ENCODE results near the gene ITPR2.
"Not testable (repeated sequence)": the region's sequence is repeated elsewhere in the genome, so short reads cannot be mapped to it uniquely, and the experiment has no call there.

ITPR2 gene

GRCh38 chr12:26523708-26524150 lies 309.3 kb downstream of the ITPR2 start:
- Mint-ChIP-seq H3K4me1 (peaks cover 9% of the 10 kb centered on the region), H3K36me3 (peaks cover 17% of the 10 kb centered on the region), H3K27ac (no peak overlapping the region), H3K4me3 (no peak overlapping the region), H3K9me3 (peaks cover 5% of the 10 kb centered on the region), H3K27me3 (no peaks in the 10 kb centered on the region)
- no peak for DNase-seq (ENCODE audit: low spot score in 2 of 2)
- no peak for ATAC-seq (ENCODE audit: low read depth)

- Mint-ChIP-seq H3K36me3 (peaks cover 16% of the 10 kb centered on the region), H3K27ac (no peak overlapping the region), H3K4me1 (peaks cover 10% of the 10 kb centered on the region), H3K9me3 (peaks cover 3% of the 10 kb centered on the region), H3K27me3 (no peaks in the 10 kb centered on the region), H3K4me3 (no peak overlapping the region)
- DNase-seq (ENCODE audit: low spot score in 2 of 2) = no peak
- ATAC-seq (ENCODE audit: low read depth) = no peak
These were observed 312.1 kb downstream of the ITPR2 start for GRCh38 chr12:26520869-26521268.

GRCh38 chr12:26520109-26520508 lies 312.9 kb downstream of the ITPR2 start:
- Mint-ChIP-seq H3K4me1 (peaks cover 11% of the 10 kb centered on the region), H3K27me3 (no peaks in the 10 kb centered on the region), H3K36me3 (peaks cover 9% of the 10 kb centered on the region), H3K4me3 (no peak overlapping the region), H3K27ac (no peak overlapping the region), H3K9me3 (no peaks in the 10 kb centered on the region)
- ATAC-seq (ENCODE audit: low read depth) = no peak
- DNase-seq (ENCODE audit: low spot score in 2 of 2) = no peak

DNA sequence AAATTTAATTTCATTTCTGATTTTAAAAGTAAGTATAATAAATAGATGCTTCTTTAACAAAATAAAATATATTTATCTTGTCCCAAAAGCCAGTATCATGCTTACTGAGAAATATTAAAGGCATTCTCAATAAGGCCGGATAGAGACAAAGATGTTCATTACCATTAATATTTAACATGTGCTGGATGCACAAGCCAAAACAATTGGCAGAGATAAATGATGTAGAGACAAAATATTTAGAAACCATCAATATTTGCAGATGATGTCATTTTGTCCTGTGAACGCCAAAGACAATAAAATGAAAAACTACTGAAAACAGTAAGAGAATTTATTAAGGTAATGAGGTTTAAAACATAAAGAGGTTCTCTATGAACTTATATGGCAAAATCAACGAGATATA lies 313.5 kb downstream of the ITPR2 start:
- H3K9me3 Mint-ChIP-seq = no peaks in the 10 kb centered on the region
- no peak overlapping the region for H3K4me3 Mint-ChIP-seq
- H3K27me3 Mint-ChIP-seq = no peaks in the 10 kb centered on the region
- peaks cover 7% of the 10 kb centered on the region for H3K36me3 Mint-ChIP-seq
- peaks cover 11% of the 10 kb centered on the region for H3K4me1 Mint-ChIP-seq
- ATAC-seq (ENCODE audit: low read depth) = no peak
- DNase-seq (ENCODE audit: low spot score in 2 of 2) = no peak
- H3K27ac Mint-ChIP-seq = no peak overlapping the region

DNA sequence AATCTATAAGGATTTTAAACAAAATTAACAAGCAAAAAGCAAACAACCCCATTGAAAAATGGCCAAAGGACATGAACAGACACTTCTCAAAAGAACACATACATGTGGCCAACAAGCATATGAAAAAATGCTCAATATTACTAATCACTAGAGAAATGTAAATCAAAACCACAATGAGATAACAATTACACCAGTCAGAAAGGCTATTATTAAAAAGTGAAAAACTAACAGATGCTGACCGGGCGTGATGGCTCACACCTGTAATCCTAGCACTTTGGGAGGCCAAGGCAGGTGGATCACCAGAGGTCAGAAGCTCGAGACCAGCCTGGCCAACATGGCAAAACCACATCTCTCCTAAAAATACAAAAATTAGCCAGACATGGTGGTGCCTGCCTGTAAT lies 315.7 kb downstream of the ITPR2 start:
- H3K27ac Mint-ChIP-seq; H3K9me3 Mint-ChIP-seq; ATAC-seq (ENCODE audit: low read depth); H3K4me3 Mint-ChIP-seq; H3K27me3 Mint-ChIP-seq; DNase-seq (ENCODE audit: low spot score in 2 of 2); H3K36me3 Mint-ChIP-seq: not testable (repeated sequence)
- peaks cover 11% of the 10 kb centered on the region for H3K4me1 Mint-ChIP-seq

- peaks cover 2% of the 10 kb centered on the region for H3K4me1 Mint-ChIP-seq
- ATAC-seq (ENCODE audit: low read depth) = no peak
- DNase-seq (ENCODE audit: low spot score in 2 of 2) = no peak
- no peak overlapping the region for H3K4me3 Mint-ChIP-seq
- no peak overlapping the region for H3K27ac Mint-ChIP-seq
- H3K9me3 Mint-ChIP-seq = no peaks in the 10 kb centered on the region
- H3K27me3 Mint-ChIP-seq = no peaks in the 10 kb centered on the region
- H3K36me3 Mint-ChIP-seq = peaks cover 14% of the 10 kb centered on the region
These were observed 318.6 kb downstream of the ITPR2 start for GRCh38 chr12:26514364-26514763.

DNA sequence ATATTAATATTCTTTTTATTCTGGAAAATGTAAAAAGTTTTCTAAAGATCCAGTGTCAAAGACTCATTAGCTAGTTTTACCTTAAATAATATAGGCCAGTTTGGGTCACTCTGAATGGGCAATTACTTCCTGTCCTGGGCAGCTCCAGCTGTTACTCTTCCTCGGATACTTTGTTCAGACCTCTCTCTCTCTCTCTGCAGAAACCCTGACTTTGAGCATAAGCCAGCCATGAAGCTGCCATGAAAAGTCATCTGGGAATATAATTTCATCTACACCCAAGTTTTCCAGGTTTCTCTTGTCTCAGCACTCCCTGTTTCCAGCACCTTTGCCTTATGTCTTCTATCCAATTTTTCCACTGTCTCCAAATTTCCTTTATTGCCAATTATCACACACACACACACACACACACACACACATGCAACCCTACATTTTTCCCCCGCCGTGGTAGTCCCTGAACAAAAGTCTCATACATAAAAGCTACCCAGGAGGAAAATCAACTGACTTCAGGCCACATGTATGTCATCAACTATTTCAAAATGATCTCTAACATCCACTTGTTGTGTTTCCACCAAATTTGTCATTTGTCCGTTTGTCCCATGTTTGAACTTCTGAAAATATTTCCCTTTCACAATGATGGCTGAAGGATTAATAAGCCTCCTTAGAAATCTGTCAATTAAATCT lies 319.5 kb downstream of the ITPR2 start:
- H3K9me3 Mint-ChIP-seq = no peaks in the 10 kb centered on the region
- H3K27me3 Mint-ChIP-seq = no peaks in the 10 kb centered on the region
- H3K36me3 Mint-ChIP-seq = peaks cover 16% of the 10 kb centered on the region
- no peak for ATAC-seq (ENCODE audit: low read depth)
- no peak overlapping the region for H3K27ac Mint-ChIP-seq
- no peak overlapping the region for H3K4me3 Mint-ChIP-seq
- DNase-seq (ENCODE audit: low spot score in 2 of 2) = no peak
- H3K4me1 Mint-ChIP-seq = peaks cover 2% of the 10 kb centered on the region

GRCh38 chr12:26512213-26512612 lies 320.8 kb downstream of the ITPR2 start:
- no peak overlapping the region for H3K4me3 Mint-ChIP-seq
- H3K4me1 Mint-ChIP-seq = peaks cover 5% of the 10 kb centered on the region
- ATAC-seq (ENCODE audit: low read depth) = no peak
- no peak overlapping the region for H3K27ac Mint-ChIP-seq
- H3K36me3 Mint-ChIP-seq = peaks cover 11% of the 10 kb centered on the region
- no peak for DNase-seq (ENCODE audit: low spot score in 2 of 2)
- no peaks in the 10 kb centered on the region for H3K27me3 Mint-ChIP-seq
- H3K9me3 Mint-ChIP-seq = no peaks in the 10 kb centered on the region

GRCh38 chr12:26510354-26510674 lies 322.7 kb downstream of the ITPR2 start:
- H3K36me3 Mint-ChIP-seq = peaks cover 11% of the 10 kb centered on the region
- H3K4me1 Mint-ChIP-seq = peaks cover 3% of the 10 kb centered on the region
- H3K27me3 Mint-ChIP-seq = no peaks in the 10 kb centered on the region

GRCh38 chr12:26507613-26508012 lies 325.4 kb downstream of the ITPR2 start:
- ATAC-seq (ENCODE audit: low read depth) (no peak), DNase-seq (ENCODE audit: low spot score in 2 of 2) (no peak)
- Mint-ChIP-seq H3K4me3 (no peak overlapping the region), H3K36me3 (peaks cover 24% of the 10 kb centered on the region), H3K4me1 (peaks cover 8% of the 10 kb centered on the region), H3K27ac (peak overlapping the region; percentile 8), H3K27me3 (no peaks in the 10 kb centered on the region), H3K9me3 (no peaks in the 10 kb centered on the region)

More at GRCh38 chr12:26510354-26510674, 322.7 kb downstream of the ITPR2 start:
- ATAC-seq (ENCODE audit: low read depth) (no peak), DNase-seq (ENCODE audit: low spot score in 2 of 2) (no peak)
- Mint-ChIP-seq H3K9me3 (no peaks in the 10 kb centered on the region), H3K27ac (no peak overlapping the region), H3K4me3 (no peak overlapping the region)

DNA sequence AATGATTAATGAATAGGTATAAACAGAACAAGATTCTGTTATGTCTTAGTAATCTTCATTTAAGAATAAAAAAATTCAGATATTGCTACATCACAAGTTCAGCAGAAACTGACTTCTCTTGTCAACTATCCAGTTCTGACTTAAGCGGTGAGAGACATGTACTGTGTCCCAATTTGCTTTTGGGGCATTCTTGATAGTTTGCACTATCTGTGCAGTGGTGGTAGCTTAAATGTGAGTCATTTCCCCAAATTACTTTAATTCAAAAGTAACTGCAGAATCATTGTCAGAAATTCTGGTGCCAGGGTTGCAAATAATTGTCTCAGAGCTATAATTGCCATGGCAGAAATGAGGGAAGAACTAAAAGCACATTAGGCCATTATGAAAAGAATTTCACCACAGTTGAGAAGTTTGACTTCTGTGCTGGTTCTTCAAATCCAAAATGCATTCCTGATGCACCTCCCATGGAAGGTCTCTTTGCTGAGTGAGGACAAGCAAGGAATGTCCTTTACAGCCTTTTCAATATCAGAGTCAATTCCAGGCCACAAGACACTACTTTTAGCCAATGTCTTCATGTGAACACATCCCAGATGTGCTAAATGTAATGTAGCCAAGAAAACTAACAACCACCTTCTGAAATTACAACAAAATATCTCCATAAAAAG lies 332.9 kb downstream of the ITPR2 start:
- ATAC-seq (ENCODE audit: low read depth) (no peak), DNase-seq (ENCODE audit: low spot score in 2 of 2) (no peak)
- no peaks in the 10 kb centered on the region for H3K9me3 Mint-ChIP-seq
- no peak overlapping the region for H3K4me3 Mint-ChIP-seq
- peaks cover 15% of the 10 kb centered on the region for H3K36me3 Mint-ChIP-seq
- no peaks in the 10 kb centered on the region for H3K27me3 Mint-ChIP-seq
- peaks cover 6% of the 10 kb centered on the region for H3K4me1 Mint-ChIP-seq
- H3K27ac Mint-ChIP-seq = no peak overlapping the region

DNA sequence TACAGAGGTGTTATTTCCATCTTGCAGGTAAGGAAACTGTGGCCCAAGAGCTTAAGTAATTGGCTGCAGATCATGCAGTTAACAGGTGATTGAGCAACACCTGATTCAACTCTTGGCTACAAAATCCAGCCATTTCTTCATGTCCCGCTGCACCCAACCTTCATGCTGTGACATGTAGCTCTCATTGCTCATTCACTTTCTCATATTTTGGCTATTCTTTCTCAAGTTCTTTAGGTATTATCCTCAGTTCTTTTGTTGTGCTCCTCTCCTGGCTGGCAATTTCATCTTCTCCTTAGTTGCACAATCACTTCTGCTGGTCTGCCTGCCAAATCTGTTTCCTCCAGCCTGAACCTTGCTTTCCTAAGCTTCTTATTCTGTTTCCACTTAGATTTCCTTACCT lies 336.8 kb downstream of the ITPR2 start:
- Mint-ChIP-seq H3K9me3 (peaks cover 2% of the 10 kb centered on the region), H3K27ac (peak overlapping the region; percentile 7), H3K36me3 (peaks cover 13% of the 10 kb centered on the region), H3K27me3 (no peaks in the 10 kb centered on the region), H3K4me3 (no peak overlapping the region), H3K4me1 (peaks cover 4% of the 10 kb centered on the region)
- no peak for ATAC-seq (ENCODE audit: low read depth)
- no peak for DNase-seq (ENCODE audit: low spot score in 2 of 2)

GRCh38 chr12:26493656-26494055 lies 339.3 kb downstream of the ITPR2 start:
- ATAC-seq (ENCODE audit: low read depth) (no peak), DNase-seq (ENCODE audit: low spot score in 2 of 2) (no peak)
- H3K36me3 Mint-ChIP-seq = peaks cover 25% of the 10 kb centered on the region

GRCh38 chr12:26492406-26492805 lies 340.6 kb downstream of the ITPR2 start:
- no peak for DNase-seq (ENCODE audit: low spot score in 2 of 2)
- ATAC-seq (ENCODE audit: low read depth) = no peak
- no peak overlapping the region for H3K27ac Mint-ChIP-seq

More at GRCh38 chr12:26493656-26494055, 339.3 kb downstream of the ITPR2 start:
- Mint-ChIP-seq H3K27ac (no peak overlapping the region), H3K4me3 (no peak overlapping the region), H3K27me3 (no peaks in the 10 kb centered on the region), H3K4me1 (peaks cover 7% of the 10 kb centered on the region), H3K9me3 (peaks cover 2% of the 10 kb centered on the region)

GRCh38 chr12:26489908-26490307 lies 343.1 kb downstream of the ITPR2 start:
- Mint-ChIP-seq H3K4me3 (no peak overlapping the region), H3K36me3 (peaks cover 32% of the 10 kb centered on the region), H3K27ac (no peak overlapping the region)

More at GRCh38 chr12:26492406-26492805, 340.6 kb downstream of the ITPR2 start:
- Mint-ChIP-seq H3K36me3 (peaks cover 25% of the 10 kb centered on the region), H3K27me3 (no peaks in the 10 kb centered on the region), H3K9me3 (peaks cover 2% of the 10 kb centered on the region), H3K4me3 (no peak overlapping the region), H3K4me1 (peaks cover 7% of the 10 kb centered on the region)

More at GRCh38 chr12:26489908-26490307, 343.1 kb downstream of the ITPR2 start:
- ATAC-seq (ENCODE audit: low read depth) = no peak
- H3K9me3 Mint-ChIP-seq = peaks cover 2% of the 10 kb centered on the region
- peaks cover 4% of the 10 kb centered on the region for H3K4me1 Mint-ChIP-seq
- no peak for DNase-seq (ENCODE audit: low spot score in 2 of 2)
- H3K27me3 Mint-ChIP-seq = no peaks in the 10 kb centered on the region

All from memory B cell (primary cell).